GM10266 (cell line): ENCODE data around the gene RAF1.

Experiments used
- DNase-seq: peaks from one replicate; pipeline ENCODE4 v3.0.0; 2012; ENCODE audit errors: extremely low spot score
- TF ChIP-seq, protein P1 (sequence below): IDR thresholded peaks from 2 replicates; pipeline ENCODE4 v1.5.1; 2012; ENCODE audit warnings: mild to moderate bottlenecking, low read depth; ENCODE audit not compliant: control insufficient read depth, insufficient read depth; ENCODE audit errors: missing control alignments

Gene RAF1

GRCh38 chr3:12591997-12592715 lies 71.8 kb downstream of the RAF1 start:
- DNase-seq, result no peak
- TF ChIP-seq, protein P1, sequence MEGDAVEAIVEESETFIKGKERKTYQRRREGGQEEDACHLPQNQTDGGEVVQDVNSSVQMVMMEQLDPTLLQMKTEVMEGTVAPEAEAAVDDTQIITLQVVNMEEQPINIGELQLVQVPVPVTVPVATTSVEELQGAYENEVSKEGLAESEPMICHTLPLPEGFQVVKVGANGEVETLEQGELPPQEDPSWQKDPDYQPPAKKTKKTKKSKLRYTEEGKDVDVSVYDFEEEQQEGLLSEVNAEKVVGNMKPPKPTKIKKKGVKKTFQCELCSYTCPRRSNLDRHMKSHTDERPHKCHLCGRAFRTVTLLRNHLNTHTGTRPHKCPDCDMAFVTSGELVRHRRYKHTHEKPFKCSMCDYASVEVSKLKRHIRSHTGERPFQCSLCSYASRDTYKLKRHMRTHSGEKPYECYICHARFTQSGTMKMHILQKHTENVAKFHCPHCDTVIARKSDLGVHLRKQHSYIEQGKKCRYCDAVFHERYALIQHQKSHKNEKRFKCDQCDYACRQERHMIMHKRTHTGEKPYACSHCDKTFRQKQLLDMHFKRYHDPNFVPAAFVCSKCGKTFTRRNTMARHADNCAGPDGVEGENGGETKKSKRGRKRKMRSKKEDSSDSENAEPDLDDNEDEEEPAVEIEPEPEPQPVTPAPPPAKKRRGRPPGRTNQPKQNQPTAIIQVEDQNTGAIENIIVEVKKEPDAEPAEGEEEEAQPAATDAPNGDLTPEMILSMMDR, result no peak

GRCh38 chr3:12591456-12591855 lies 72.5 kb downstream of the RAF1 start:
- TF ChIP-seq, protein P1, result no peak
- DNase-seq, result no peak

GRCh38 chr3:12590096-12590495 lies 73.8 kb downstream of the RAF1 start:
- DNase-seq, result no peak
- TF ChIP-seq, protein P1, result no peak

- TF ChIP-seq, protein P1, result no peak
- no peak for DNase-seq
These were observed 75.6 kb downstream of the RAF1 start for GRCh38 chr3:12588039-12589009.

- DNase-seq, result no peak
- TF ChIP-seq, protein P1, result no peak
These were observed 77.5 kb downstream of the RAF1 start for GRCh38 chr3:12586403-12586802.

- TF ChIP-seq, protein P1, result no peak
These were observed 77.9 kb downstream of the RAF1 start for GRCh38 chr3:12585970-12586369.

More at GRCh38 chr3:12585970-12586369, 77.9 kb downstream of the RAF1 start:
- DNase-seq, result no peak
